Vagina (tissue), 2 donors: ENCODE results near the gene SLC25A23.

Experiments used
- POLR2A ChIP-seq, 2 donors: fragments of 450-650 bp; IDR thresholded peaks; one replicate each; pipeline ENCODE4 v1.6.1; 2017; ENCODE audit warnings: antibody characterized with exemption in 2 of 2, mild to moderate bottlenecking in 2 of 2, moderate library complexity in 2 of 2
- POLR2AphosphoS5 ChIP-seq, 2 donors: sonication (generic); formaldehyde crosslinking; IDR thresholded peaks; one replicate each; pipeline ENCODE4 v1.9.0; 2017; ENCODE audit warnings: antibody characterized with exemption in 2 of 2, mild to moderate bottlenecking in 2 of 2, low read depth in 1 of 2; ENCODE audit not compliant: insufficient read depth in 1 of 2
- TF ChIP-seq, protein P1 (sequence below), 3 experiments: fragments of 450-650 bp in 2 of 3; fragments of 200-600 bp in 1 of 3; sonication (generic) in 1 of 3; IDR thresholded peaks; one replicate each; pipeline ENCODE4 v1.5.1; 2017 to 2019; ENCODE audit warnings: antibody characterized with exemption in 3 of 3, mild to moderate bottlenecking in 2 of 3, moderate library complexity in 2 of 3

DNA sequence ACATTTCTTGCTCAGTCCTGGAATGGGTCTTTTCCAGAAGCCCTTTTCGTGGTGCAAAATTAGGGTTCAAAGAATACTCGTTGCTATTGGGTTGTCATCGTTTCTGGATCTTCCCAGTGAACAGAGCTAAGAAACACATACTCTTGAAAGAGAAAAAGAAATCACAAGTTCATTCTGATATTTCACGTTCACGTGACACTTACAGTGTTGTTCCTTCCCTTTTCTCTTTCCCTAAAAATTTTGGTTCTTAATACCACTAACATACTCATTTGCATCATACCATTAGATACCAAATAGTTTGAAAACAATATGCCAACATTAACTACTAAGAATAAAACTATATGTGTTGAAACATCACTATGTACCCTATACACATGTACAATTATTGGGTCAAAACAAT lies 53.2 kb downstream of the SLC25A23 start:
- TF ChIP-seq, protein P1, sequence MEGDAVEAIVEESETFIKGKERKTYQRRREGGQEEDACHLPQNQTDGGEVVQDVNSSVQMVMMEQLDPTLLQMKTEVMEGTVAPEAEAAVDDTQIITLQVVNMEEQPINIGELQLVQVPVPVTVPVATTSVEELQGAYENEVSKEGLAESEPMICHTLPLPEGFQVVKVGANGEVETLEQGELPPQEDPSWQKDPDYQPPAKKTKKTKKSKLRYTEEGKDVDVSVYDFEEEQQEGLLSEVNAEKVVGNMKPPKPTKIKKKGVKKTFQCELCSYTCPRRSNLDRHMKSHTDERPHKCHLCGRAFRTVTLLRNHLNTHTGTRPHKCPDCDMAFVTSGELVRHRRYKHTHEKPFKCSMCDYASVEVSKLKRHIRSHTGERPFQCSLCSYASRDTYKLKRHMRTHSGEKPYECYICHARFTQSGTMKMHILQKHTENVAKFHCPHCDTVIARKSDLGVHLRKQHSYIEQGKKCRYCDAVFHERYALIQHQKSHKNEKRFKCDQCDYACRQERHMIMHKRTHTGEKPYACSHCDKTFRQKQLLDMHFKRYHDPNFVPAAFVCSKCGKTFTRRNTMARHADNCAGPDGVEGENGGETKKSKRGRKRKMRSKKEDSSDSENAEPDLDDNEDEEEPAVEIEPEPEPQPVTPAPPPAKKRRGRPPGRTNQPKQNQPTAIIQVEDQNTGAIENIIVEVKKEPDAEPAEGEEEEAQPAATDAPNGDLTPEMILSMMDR (IDR thresholded peaks at IDR 0.05), result no peak
- no peak for TF ChIP-seq POLR2A (IDR thresholded peaks at IDR 0.05)
- no peak for TF ChIP-seq POLR2AphosphoS5 (IDR thresholded peaks at IDR 0.05; ENCODE audit: insufficient read depth in 1 of 2, low read depth in 1 of 2)
